GM21576 (cell line): ENCODE measurements around the gene PRDM4.

Experiments
- ATAC-seq: cut with Tn5 transposase; IDR thresholded peaks from one replicate; pipeline ENCODE4 v1.9.1; 2021; ENCODE audit warnings: mild to moderate bottlenecking, moderate library complexity; ENCODE audit not compliant: unreplicated experiment

The PRDM4 gene

DNA sequence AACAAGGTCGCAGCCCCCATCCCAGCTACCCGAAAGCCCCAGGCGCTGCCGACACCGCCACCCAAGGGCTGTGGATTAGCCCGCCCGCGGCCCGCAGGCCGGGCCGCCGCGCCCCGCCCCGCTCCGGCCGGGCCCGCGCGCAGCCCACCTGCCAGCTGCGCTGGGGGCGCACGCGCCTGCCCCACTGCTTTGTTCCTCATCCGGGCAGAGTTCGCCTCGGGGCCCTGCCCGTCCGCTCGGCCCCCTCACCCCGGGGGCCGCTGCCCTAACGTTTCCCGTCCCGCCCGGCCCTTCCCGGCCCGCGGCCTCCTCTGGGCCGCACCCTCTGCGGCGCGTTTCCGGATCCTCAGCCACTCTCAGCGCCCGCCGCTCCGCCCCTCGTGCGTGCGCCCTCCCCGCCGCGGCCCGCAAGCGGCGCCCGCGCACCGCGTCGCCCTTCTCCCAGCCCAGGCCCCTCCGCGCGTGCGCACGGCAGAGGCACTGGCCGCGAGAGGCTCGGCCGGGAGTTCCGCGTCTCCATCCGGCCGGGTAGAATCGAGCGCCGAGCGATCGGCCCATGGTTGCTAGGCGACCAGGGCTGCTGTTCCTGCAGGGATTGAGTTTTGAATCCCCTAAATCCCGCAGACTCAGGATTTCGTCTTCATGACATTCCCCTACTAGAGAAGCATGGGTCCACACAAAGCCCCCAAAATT, at the start of gene PRDM4:
PRDM4 (minus strand) TSS at position 329 of the 693 bp plus-strand sequence. CDS start 622 bp downstream, outside the sequence.
- ATAC-seq: peak; percentile 93

DNA sequence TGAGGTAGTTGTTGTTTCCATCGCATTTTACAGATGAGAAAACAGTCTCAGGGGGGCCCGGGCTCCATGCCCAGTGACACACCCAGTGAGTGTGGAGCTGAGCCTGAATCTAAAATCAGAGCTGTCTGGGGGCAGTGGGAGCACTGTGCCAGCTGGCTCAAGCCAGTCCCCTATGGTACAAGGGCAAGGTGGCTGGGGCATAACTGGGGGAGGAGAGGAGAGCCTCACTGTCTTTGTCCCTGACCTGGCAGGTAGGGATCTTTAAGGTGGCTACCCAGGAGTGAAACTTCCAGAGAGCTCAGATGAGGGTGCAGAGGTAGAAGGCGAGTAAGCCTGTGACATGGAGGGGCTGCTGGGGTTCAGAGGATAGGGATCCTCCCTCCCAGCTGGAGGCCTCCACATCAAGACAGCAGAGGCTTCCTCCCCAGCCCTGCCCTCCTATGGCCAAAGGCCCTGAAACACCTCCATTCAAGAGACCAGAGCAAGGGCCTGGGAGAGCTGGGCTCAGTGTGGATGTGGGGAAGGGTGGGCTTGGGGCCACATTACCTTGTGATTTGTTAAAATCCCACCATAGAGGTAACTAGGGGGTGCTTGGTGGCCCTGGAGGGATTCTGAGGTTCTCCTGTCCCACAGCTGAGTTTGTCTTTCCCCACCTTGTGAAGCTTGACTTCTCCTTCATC, 46.7 kb upstream of the PRDM4 start:
- no peak for ATAC-seq

DNA sequence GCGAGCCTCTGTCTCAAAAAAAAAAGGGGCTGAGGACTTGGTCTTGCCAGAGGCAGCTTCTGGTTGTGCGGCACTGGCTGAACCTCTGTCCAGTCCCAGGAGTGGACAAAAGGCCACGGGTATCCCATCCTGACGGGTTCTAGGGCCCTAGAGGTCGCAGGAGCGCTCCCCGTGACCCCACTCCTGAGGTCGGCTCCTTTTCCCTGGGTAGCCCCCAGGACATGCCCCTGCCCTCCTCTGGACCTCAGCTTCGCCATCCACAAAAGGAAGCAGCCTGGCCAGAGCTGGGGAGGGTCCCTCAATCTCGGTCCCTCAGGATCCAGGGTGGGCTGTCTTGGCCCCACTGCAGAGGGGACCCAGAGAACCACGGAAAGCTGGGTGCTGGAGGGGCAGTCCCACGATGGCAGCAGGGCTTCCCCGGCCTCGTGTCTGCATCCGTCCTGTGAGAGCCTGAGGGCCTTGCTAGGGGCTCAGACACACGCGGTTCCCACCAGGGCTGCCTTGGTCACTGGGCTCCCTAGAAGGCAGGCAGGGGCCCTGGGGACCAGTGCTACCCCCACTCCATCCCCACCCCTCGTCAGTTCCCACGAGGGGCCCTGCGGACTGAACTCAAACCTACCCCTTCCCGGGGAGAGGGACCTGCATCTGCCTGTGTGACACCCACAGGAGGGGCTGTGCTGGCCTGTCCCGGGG, 44.7 kb upstream of the PRDM4 start:
- no peak for ATAC-seq

- no peak for ATAC-seq
Measured at GRCh38 chr12:107803092-107803491, 42.2 kb upstream of the PRDM4 start.

DNA sequence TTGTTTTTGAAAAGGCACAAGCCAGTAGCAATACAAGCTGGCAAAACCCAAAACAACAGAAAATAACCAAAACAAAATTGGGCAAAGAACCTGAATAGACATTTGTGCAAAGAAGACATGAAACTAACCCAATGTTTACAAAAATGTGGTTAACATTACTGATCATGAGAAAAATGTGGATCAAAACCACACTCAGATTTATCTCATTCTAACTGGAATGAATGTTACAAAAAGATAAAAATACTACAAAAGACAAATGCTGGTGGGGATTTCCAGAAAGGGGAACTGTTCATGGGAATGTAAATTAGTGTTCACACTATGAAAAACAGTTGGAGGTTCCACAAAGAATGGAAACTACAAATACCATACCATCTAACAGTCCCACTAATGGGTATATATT, 40.2 kb upstream of the PRDM4 start:
- ATAC-seq: no peak

- no peak for ATAC-seq
Measured at GRCh38 chr12:107798580-107798979, 37.6 kb upstream of the PRDM4 start.

DNA sequence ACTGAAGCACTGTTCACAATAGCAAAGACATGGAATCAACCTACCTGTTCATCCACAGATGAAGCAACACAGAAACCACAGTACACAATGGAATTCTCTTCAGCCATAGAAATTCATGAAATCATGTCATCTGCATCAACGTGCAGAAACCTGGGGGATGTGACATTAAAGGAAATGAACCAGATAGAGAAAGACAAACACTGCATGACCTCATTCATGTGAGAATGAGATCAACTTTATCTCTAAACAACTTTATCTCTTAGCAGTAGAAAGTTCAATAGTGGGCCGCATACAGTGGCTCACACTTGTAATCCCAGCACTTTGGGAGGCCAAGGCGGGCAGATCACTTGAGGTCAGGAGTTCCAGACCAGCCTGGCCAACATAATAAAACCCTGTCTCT, 33.5 kb upstream of the PRDM4 start:
- no peak for ATAC-seq

DNA sequence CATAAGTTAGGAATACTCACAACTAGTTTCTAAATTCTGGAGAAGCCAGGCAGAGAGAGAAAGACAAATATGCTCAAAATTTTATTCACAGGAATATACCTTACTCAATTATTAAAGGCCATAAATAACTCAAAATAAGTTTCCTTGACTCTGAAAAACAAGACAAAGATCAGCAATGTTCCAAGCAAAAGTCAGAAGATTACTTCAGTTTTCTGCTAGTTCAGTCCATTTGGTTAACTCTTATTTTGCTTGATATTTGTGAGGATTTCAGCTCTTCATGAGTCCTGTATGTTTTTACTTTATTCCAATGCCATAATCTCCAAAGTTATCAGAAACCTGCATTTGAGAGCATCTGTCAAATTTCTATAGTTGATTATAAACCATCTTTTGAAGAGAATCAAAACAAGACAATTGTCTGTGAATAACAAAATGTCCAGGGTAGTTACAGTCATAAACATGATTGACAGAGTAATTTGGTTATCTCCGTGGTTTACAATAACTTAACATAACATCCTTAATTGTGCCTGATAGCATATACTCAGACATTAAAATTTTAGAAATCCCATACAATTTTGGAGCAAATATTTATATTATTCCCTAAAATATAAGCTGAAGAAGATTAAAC, 30.6 kb upstream of the PRDM4 start:
- no peak for ATAC-seq

- ATAC-seq: no peak
Measured at GRCh38 chr12:107788690-107789458, 27.9 kb upstream of the PRDM4 start.

GRCh38 chr12:107788281-107788680, 27.3 kb upstream of the PRDM4 start:
- ATAC-seq: no peak

- ATAC-seq: no peak
Measured at GRCh38 chr12:107783406-107784376, 22.8 kb upstream of the PRDM4 start.

- no peak for ATAC-seq
Measured at GRCh38 chr12:107782067-107782466, 21.1 kb upstream of the PRDM4 start.

DNA sequence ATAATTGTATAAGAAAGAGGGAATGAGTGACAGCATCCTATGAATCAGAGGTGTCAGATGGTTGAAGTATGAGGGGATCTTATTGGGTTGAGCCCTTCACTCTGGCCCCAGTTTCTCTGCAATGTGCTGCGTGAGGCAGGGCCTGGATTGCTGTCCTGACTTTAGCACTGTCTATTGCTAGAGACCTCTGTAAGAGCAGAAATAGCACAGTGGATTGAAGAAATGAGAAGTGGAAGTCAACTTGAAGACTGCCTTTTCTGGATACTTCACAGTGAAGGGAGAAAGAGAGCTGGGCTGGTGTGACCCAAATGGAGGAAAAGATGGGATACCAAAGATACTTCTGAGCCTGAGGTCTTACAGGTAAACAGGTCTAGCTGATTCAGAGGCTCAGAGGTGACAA, 19.4 kb upstream of the PRDM4 start:
- ATAC-seq: no peak

GRCh38 chr12:107779077-107779831, 18.3 kb upstream of the PRDM4 start:
- peak; percentile 62 for ATAC-seq

DNA sequence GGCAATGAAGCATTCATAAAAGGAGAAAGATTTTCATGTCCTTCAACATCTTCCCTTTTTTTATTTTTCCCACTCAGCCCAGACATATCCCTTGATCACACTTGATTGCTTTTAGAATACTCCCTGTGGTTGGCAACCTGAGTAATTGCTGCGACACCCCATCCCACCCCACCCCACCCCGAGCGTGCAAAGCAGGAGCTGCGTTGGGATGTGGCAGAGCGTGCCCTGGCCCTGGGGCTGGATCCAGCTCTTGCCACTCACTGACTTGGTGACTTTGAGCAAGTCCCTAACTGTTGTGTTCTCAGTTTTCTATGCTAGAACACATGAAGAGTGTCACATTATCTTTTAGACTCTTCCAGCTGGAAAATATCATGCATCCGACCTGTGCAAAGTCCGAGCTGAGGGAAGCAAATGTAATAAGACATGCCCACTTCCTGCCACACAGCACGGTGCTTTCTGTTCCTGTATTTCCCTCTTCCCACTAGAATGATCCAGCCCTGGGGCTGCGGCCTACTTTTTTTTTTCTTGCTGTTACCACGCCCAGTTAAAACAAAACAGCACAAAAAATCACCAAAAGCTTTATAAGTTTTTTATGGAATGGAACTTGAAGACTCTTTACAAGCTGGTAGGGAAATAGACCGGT, 17.6 kb upstream of the PRDM4 start:
- no peak for ATAC-seq

GRCh38 chr12:107776171-107776570, 15.2 kb upstream of the PRDM4 start:
- ATAC-seq: no peak

DNA sequence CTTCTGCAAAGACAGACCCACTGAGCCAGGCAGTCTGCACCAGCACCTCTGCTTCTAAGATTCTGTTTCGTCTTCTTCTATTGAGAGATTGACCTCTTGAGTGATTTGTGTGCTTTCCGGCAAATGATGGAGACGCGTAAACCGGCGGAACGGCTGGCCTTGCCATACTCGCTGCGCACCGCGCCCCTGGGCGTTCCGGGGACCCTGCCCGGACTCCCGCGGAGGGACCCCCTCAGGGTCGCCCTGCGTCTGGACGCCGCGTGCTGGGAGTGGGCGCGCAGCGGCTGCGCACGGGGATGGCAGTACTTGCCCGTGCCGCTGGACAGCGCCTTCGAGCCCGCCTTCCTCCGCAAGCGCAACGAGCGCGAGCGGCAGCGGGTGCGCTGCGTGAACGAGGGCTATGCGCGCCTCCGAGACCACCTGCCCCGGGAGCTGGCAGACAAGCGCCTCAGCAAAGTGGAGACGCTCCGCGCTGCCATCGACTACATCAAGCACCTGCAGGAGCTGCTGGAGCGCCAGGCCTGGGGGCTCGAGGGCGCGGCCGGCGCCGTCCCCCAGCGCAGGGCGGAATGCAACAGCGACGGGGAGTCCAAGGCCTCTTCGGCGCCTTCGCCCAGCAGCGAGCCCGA, 14.3 kb upstream of the PRDM4 start:
- no peak for ATAC-seq
